HepG2 (cell line): ENCODE data around the gene HAPLN1. TPM values are rescaled to one million over a fixed set of nuclear protein-coding genes. Genes with fewer than 3 reads are reported as not detected.
A peak's percentile ranks its signal among the peaks of the same experiment; 100 is the strongest.

Experiments used
- ATAC-seq: fragments of 200-7000 bp; cut with Tn5 transposase; 3 replicates; pipeline ENCODE4 v1.9.1; 2020; ENCODE audit warnings: mild to moderate bottlenecking, moderate library complexity
- BruUV-seq: library from RNA; stranded (reverse); fragments of 400-500 nt; replicated peaks from 2 replicates; lab custom pipeline; 2021; lab: Mats Ljungman, UMichigan
- CTCF ChIA-PET: fragments of 300-600 bp; formaldehyde crosslinking; extraction: SDS; loops from one replicate; lab custom pipeline; 2021; ENCODE audit warnings: low total read pairs, inconsistent platforms, low intra/inter-chr PET ratio; lab: Yijun Ruan, JAX
- POLR2A ChIA-PET: fragments of 350-600 bp; sonication (Branson Sonifier 250); formaldehyde crosslinking; loops from one replicate; lab custom pipeline; 2020; ENCODE audit warnings: antibody characterized with exemption, inconsistent platforms; lab: Yijun Ruan, JAX
- DNase-seq: peaks from one replicate; pipeline ENCODE4 v3.0.0-alpha.2; 2015; ENCODE audit warnings: low spot score
- FAIRE-seq: peaks from 3 replicates; lab custom pipeline; 2011; peaks lifted over from hg19 to GRCh38; lab: Jason Lieb, UNC
- H2AFZ ChIP-seq: one replicate; pipeline ENCODE4 v1.6.1; 2011; ENCODE audit warnings: low read length, inconsistent platforms
- H3K27ac ChIP-seq: fragments of 300-600 bp; 3 replicates; pipeline ENCODE4 v1.8.0; 2011; ENCODE audit warnings: mixed run types, mild to moderate bottlenecking, mixed read lengths, low read length, inconsistent platforms; ENCODE audit not compliant: insufficient read depth; ENCODE audit errors: extremely low read length
- H3K27me3 ChIP-seq, 2 experiments: fragments of 200-600 bp in 1 of 2; 2 replicates in 1 of 2; 3 replicates in 1 of 2; pipeline versions ENCODE4 v1.6.0 to v1.8.0; 2011; ENCODE audit warnings: low read length in 2 of 2, mild to moderate bottlenecking in 2 of 2, moderate library complexity in 2 of 2, inconsistent platforms in 1 of 2; ENCODE audit not compliant: insufficient read depth in 2 of 2, control insufficient read depth in 1 of 2
- H3K36me3 ChIP-seq, 2 experiments: fragments of 200-600 bp in 1 of 2; replicated peaks in 1 of 2; 2 replicates in 1 of 2; 3 replicates in 1 of 2; pipeline versions ENCODE4 v1.5.1 to v1.8.0; 2011; ENCODE audit warnings: low read length in 2 of 2, inconsistent platforms in 1 of 2; ENCODE audit not compliant: insufficient read depth in 2 of 2, control insufficient read depth in 1 of 2
- H3K4me1 ChIP-seq: 2 replicates; pipeline ENCODE4 v1.5.1; 2012; ENCODE audit warnings: low read length, inconsistent platforms; ENCODE audit not compliant: insufficient read depth
- H3K4me2 ChIP-seq: 2 replicates; pipeline ENCODE4 v1.6.0; 2011; ENCODE audit warnings: low read depth, low read length, inconsistent platforms
- H3K4me3 ChIP-seq, 3 experiments: fragments of 200-600 bp in 1 of 3; sonication (generic), shearing (Covaris generic) in 1 of 3; replicated peaks in 1 of 3; 2 replicates each; pipeline ENCODE4 v1.5.1; 2011 to 2016; ENCODE audit warnings: low read length in 3 of 3, inconsistent platforms in 2 of 3, low read depth in 2 of 3, mild to moderate bottlenecking in 2 of 3, control low read depth in 1 of 3, mixed read lengths in 1 of 3; ENCODE audit not compliant: insufficient read depth in 1 of 3
- H3K79me2 ChIP-seq: one replicate; pipeline ENCODE4 v1.6.1; 2011; ENCODE audit warnings: low read length, inconsistent platforms; ENCODE audit not compliant: insufficient read depth
- H3K9ac ChIP-seq: 2 replicates; pipeline ENCODE4 v1.6.0; 2011; ENCODE audit warnings: mild to moderate bottlenecking, low read depth, low read length, inconsistent platforms; ENCODE audit not compliant: insufficient read depth
- H3K9me3 ChIP-seq: 2 replicates; pipeline ENCODE4 v1.5.1; 2012; ENCODE audit warnings: mild to moderate bottlenecking, low read length
- H4K20me1 ChIP-seq: 2 replicates; pipeline ENCODE4 v1.6.0; 2011; ENCODE audit warnings: inconsistent platforms, mild to moderate bottlenecking, low read length, moderate library complexity; ENCODE audit not compliant: insufficient read depth
- BRD4 ChIP-seq: sonication (generic); formaldehyde crosslinking; IDR thresholded peaks from 2 replicates; pipeline ENCODE4 v1.4.0; 2020; ENCODE audit warnings: missing genetic modification reagents
- ELF3 ChIP-seq: IDR thresholded peaks from 2 replicates; pipeline ENCODE4 v1.6.1; 2016; ENCODE audit warnings: missing genetic modification reagents, missing compliant biosample characterization
- ELF4 ChIP-seq: sonication (generic); formaldehyde crosslinking; IDR thresholded peaks from 2 replicates; pipeline ENCODE4 v1.5.0; 2020; ENCODE audit warnings: missing genetic modification reagents, mild to moderate bottlenecking, moderate library complexity, borderline replicate concordance
- HNRNPLL ChIP-seq: fragments of 200-400 bp; formaldehyde crosslinking; IDR thresholded peaks from 2 replicates; pipeline ENCODE4 v1.6.1; 2017; ENCODE audit warnings: mild to moderate bottlenecking, low read depth, low read length; ENCODE audit not compliant: poor library complexity, severe bottlenecking
- TBL1XR1 ChIP-seq: fragments of 150-350 bp; IDR thresholded peaks from 2 replicates; pipeline ENCODE4 v1.6.1; 2014; ENCODE audit warnings: borderline replicate concordance, low read length; ENCODE audit not compliant: partially characterized antibody
- ZBTB7B ChIP-seq: sonication (generic); formaldehyde crosslinking; IDR thresholded peaks from 2 replicates; pipeline ENCODE4 v1.4.0; 2020; ENCODE audit warnings: missing genetic modification reagents
- ZNF207 ChIP-seq: fragments of 450-650 bp; IDR thresholded peaks from 2 replicates; pipeline ENCODE4 v1.6.1; 2016; ENCODE audit warnings: antibody characterized with exemption, borderline replicate concordance
- ZNF253 ChIP-seq: sonication (generic); formaldehyde crosslinking; IDR thresholded peaks from 2 replicates; pipeline ENCODE4 v1.8.0; 2022; ENCODE audit warnings: mild to moderate bottlenecking, missing genetic modification reagents, borderline replicate concordance
- ZNF383 ChIP-seq: sonication (generic); formaldehyde crosslinking; IDR thresholded peaks from 2 replicates; pipeline ENCODE4 v1.4.0; 2020; ENCODE audit warnings: missing genetic modification reagents, mild to moderate bottlenecking, borderline replicate concordance
- ZNF446 ChIP-seq: sonication (generic); formaldehyde crosslinking; IDR thresholded peaks from 2 replicates; pipeline ENCODE4 v1.5.0; 2020; ENCODE audit warnings: mild to moderate bottlenecking, missing genetic modification reagents
- ZNF460 ChIP-seq: sonication (generic); formaldehyde crosslinking; IDR thresholded peaks from 2 replicates; pipeline ENCODE4 v1.5.1; 2020; ENCODE audit warnings: missing genetic modification reagents, mild to moderate bottlenecking, borderline replicate concordance
- ZNF660 ChIP-seq: sonication (generic); formaldehyde crosslinking; IDR thresholded peaks from 2 replicates; pipeline ENCODE4 v1.5.1; 2020; ENCODE audit warnings: mild to moderate bottlenecking, low read depth, missing genetic modification reagents, borderline replicate concordance
- ZNF746 ChIP-seq: sonication (generic); formaldehyde crosslinking; IDR thresholded peaks from 2 replicates; pipeline ENCODE4 v1.8.0; 2022; ENCODE audit warnings: mild to moderate bottlenecking, missing genetic modification reagents
- WGBS: methylation state at CpG from one replicate; pipeline ENCODE4 v1.1.6; 2017; ENCODE audit warnings: low lambda C conversion rate; 5-methylcytosine and 5-hydroxymethylcytosine counted together
- in situ Hi-C: cut with HindIII; loops from 2 replicates; pipeline ENCODE4 v1.10.0; 2017; ENCODE audit warnings: low pct_unique_long_range_greater_than_20kb; ENCODE audit not compliant: extremely low pct_ligation_motif_present
- intact Hi-C: fragments of 100-400 bp; cut with micrococcal nuclease; formaldehyde crosslinking; loops from one replicate; pipeline ENCODE4 v1.10.0; 2022; ENCODE audit not compliant: unreplicated experiment
- polyA plus RNA-seq, 8 experiments: library from polyadenylated mRNA; depleted of rRNA in 3 of 8; stranded (reverse) in 7 of 8; unstranded in 1 of 8; fragments of >200 nt; fragmentation: Illumina TruSeq in 4 of 8; extraction: Trizol in 4 of 8; gene quantifications; 2 replicates each; pipeline versions ENCODE4 v1.2.1 to v1.2.3, GENCODE V29; 2011 to 2016; ENCODE audit warnings: low read depth in 4 of 8, missing spikeins in 1 of 8, mixed read lengths in 1 of 8; ENCODE audit not compliant: insufficient read depth in 1 of 8
- total RNA-seq, 5 experiments: library from RNA; depleted of rRNA; stranded (reverse); fragments of >200 nt; fragmentation: Illumina TruSeq; extraction: Trizol; gene quantifications; 2 replicates each; pipeline ENCODE4 v1.2.3, GENCODE V29; 2016; ENCODE audit warnings: low read depth in 1 of 5
- TF ChIP-seq, protein P1 (sequence below): sonication (generic); formaldehyde crosslinking; IDR thresholded peaks from 2 replicates; pipeline ENCODE4 v1.4.0; 2020; ENCODE audit warnings: missing genetic modification reagents
- TF ChIP-seq, protein P2 (sequence below): sonication (generic); formaldehyde crosslinking; IDR thresholded peaks from 2 replicates; pipeline ENCODE4 v1.4.0; 2020; ENCODE audit warnings: missing genetic modification reagents, mild to moderate bottlenecking, borderline replicate concordance
- TF ChIP-seq, protein P3 (sequence below): sonication (generic); formaldehyde crosslinking; IDR thresholded peaks from 2 replicates; pipeline ENCODE4 v1.4.0; 2020; ENCODE audit warnings: missing genetic modification reagents, borderline replicate concordance

The HAPLN1 gene
- total and polyA plus RNA-seq, 2 of the 13 experiments (the other 11 are each of a cell fraction or from before 2014, with no cell fraction given) = not detected

DNA sequence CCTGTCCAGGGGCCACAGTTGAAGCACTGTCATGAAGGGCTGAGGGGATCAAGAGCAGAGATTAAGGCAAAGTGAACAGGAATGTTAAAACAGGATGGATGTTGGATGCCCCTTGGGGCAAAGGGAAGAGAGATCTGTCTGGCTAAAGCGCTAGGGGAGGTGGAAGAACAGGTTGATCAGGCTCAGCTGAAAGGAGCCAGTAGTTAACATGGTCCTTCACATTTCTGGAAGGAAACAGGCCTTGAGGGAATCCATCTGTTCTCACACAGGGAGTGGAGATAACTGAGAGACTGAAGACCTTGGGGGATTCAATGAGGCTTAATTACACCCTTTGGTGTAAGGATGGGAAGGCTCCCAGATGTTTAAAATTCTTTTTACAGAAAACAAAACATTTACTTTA is 5.8 kb downstream of the HAPLN1 start (continued):
- no peak for TF ChIP-seq ZNF253 (CRISPR knock-in tag)

DNA sequence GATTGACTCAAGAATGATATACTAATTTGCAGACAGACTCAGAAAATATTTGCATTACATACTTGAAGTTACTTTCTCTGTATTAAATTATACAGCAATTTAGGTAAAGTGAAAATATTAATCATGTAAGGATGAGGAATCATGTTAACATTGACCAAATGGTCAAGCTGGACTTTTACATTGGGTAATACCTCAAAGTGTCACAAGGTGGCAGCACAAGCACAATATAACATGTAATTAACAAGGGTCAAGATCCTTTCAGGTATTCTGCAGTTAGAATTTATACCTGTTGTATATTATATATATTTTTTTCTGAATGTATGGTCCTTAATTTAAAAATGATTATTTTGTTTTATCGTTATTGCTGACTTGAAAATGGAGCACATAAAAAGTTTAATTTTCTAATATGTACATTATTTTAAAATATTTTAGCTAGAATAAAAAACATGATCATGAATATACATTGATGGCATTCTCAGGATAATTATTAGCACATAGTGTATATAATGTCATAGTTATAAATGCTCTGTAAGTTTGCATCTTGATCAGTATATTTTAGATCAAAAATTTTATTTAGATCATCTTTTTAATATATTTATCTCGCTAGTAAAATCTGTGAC is 8.6 kb downstream of the HAPLN1 start:
- ChIA-PET CTCF (no interaction called here), POLR2A (no interaction called here)
- FAIRE-seq (peak; percentile 78), ATAC-seq (no peak), DNase-seq (peak; percentile 56)
- H3K79me2 ChIP-seq = no peaks in the 10 kb centered on the region
- no peak overlapping the region for H3K27ac ChIP-seq
- intact Hi-C loops = loop anchor here (10.0 kb wide), 1 partner anchor 743 kb away; no protein-coding TSS in a partner anchor
- no peaks in the 10 kb centered on the region for H3K4me1 ChIP-seq
- no peaks in the 10 kb centered on the region for H4K20me1 ChIP-seq
- H3K4me2 ChIP-seq = no peak overlapping the region
- no peak overlapping the region for H3K9ac ChIP-seq
- in situ Hi-C loops = loop anchor here (25.0 kb wide), 2 partner anchors 375 to 1325 kb away; no protein-coding TSS in a partner anchor
- no peaks in the 10 kb centered on the region for H3K36me3 ChIP-seq
- H2AFZ ChIP-seq = no peak overlapping the region
- no peaks in the 10 kb centered on the region for H3K9me3 ChIP-seq
- H3K27me3 ChIP-seq = 0 out of 5 replicates have a peak, but pooled peaks cover 0 to 4% of the 10 kb centered on the region in 2 experiments
- H3K4me3 ChIP-seq = no peak overlapping the region
- BruUV-seq = no TSS peak
- WGBS = 2% methylated on average over 2 of the region's 2 CpGs
- no peak for TF ChIP-seq ELF3 (CRISPR knock-in tag)
- TF ChIP-seq ZNF460 = no peak
- TF ChIP-seq ZBTB7B (CRISPR knock-in tag) = no peak
- TF ChIP-seq, protein P1, sequence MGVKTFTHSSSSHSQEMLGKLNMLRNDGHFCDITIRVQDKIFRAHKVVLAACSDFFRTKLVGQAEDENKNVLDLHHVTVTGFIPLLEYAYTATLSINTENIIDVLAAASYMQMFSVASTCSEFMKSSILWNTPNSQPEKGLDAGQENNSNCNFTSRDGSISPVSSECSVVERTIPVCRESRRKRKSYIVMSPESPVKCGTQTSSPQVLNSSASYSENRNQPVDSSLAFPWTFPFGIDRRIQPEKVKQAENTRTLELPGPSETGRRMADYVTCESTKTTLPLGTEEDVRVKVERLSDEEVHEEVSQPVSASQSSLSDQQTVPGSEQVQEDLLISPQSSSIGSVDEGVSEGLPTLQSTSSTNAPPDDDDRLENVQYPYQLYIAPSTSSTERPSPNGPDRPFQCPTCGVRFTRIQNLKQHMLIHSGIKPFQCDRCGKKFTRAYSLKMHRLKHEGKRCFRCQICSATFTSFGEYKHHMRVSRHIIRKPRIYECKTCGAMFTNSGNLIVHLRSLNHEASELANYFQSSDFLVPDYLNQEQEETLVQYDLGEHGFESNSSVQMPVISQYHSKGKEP = no peak
- TF ChIP-seq HNRNPLL = no peak
- TF ChIP-seq ZNF660 (CRISPR knock-in tag) = no peak
- TF ChIP-seq TBL1XR1 = no peak
- TF ChIP-seq ELF4 = no peak
- no peak for TF ChIP-seq BRD4 (CRISPR knock-in tag)
- TF ChIP-seq ZNF746 = no peak
- TF ChIP-seq, protein P2, sequence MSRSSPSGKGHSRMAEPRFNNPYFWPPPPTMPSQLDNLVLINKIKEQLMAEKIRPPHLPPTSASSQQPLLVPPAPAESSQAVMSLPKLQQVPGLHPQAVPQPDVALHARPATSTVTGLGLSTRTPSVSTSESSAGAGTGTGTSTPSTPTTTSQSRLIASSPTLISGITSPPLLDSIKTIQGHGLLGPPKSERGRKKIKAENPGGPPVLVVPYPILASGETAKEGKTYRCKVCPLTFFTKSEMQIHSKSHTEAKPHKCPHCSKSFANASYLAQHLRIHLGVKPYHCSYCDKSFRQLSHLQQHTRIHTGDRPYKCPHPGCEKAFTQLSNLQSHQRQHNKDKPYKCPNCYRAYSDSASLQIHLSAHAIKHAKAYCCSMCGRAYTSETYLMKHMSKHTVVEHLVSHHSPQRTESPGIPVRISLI = no peak
- TF ChIP-seq, protein P3, sequence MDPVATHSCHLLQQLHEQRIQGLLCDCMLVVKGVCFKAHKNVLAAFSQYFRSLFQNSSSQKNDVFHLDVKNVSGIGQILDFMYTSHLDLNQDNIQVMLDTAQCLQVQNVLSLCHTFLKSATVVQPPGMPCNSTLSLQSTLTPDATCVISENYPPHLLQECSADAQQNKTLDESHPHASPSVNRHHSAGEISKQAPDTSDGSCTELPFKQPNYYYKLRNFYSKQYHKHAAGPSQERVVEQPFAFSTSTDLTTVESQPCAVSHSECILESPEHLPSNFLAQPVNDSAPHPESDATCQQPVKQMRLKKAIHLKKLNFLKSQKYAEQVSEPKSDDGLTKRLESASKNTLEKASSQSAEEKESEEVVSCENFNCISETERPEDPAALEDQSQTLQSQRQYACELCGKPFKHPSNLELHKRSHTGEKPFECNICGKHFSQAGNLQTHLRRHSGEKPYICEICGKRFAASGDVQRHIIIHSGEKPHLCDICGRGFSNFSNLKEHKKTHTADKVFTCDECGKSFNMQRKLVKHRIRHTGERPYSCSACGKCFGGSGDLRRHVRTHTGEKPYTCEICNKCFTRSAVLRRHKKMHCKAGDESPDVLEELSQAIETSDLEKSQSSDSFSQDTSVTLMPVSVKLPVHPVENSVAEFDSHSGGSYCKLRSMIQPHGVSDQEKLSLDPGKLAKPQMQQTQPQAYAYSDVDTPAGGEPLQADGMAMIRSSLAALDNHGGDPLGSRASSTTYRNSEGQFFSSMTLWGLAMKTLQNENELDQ (CRISPR knock-in tag) = no peak
- no peak for TF ChIP-seq ZNF446 (CRISPR knock-in tag)
- TF ChIP-seq ZNF383 (CRISPR knock-in tag) = no peak
- no peak for TF ChIP-seq ZNF207
